Lower lobe of right lung (tissue), 2 donors: Measurements from ENCODE around the gene PLOD3. TPM values are rescaled to one million over a fixed set of nuclear protein-coding genes. Genes with fewer than 3 reads are reported as not detected.
"Not testable (repeated sequence)": the region's sequence is repeated elsewhere in the genome, so short reads cannot be mapped to it uniquely, and the experiment has no call there.

ENCODE experiments used
- ATAC-seq, 2 donors: fragments of 200-7000 bp; cut with Tn5 transposase; one replicate each; pipeline ENCODE4 v1.9.1; 2020 to 2022; ENCODE audit warnings: mild to moderate bottlenecking in 2 of 2, moderate library complexity in 2 of 2
- DNase-seq: peaks from one replicate; pipeline ENCODE4 v3.0.0-alpha.2; 2020
- H3K27ac ChIP-seq: fragments of 200-600 bp; one replicate; pipeline ENCODE4 v1.8.0; 2022
- H3K27me3 ChIP-seq: fragments of 200-600 bp; one replicate; pipeline ENCODE4 v1.8.0; 2022; ENCODE audit warnings: low read depth
- H3K36me3 ChIP-seq: fragments of 200-600 bp; one replicate; pipeline ENCODE4 v1.8.0; 2022; ENCODE audit warnings: mild to moderate bottlenecking
- H3K4me1 ChIP-seq: fragments of 200-600 bp; one replicate; pipeline ENCODE4 v1.8.0; 2022
- H3K4me3 ChIP-seq: fragments of 200-600 bp; one replicate; pipeline ENCODE4 v1.8.0; 2022; ENCODE audit warnings: mild to moderate bottlenecking
- H3K9me3 ChIP-seq: fragments of 200-600 bp; one replicate; pipeline ENCODE4 v1.8.0; 2022
- intact Hi-C: fragments of 100-400 bp; cut with DNase I; formaldehyde crosslinking; loops from one replicate; pipeline ENCODE4 v1.11.0; 2022
- total RNA-seq: library from RNA; stranded (reverse); fragmentation: NEBNext Ultra II Directional; extraction: Animal tissue kit (Norgen Biotek cat#: 25700); gene quantifications from one replicate; pipeline ENCODE4 v1.2.1, GENCODE V29; 2021
- TF ChIP-seq, protein P1 (sequence below): fragments of 200-600 bp; IDR thresholded peaks from one replicate; pipeline ENCODE4 v1.8.0; 2022; ENCODE audit warnings: antibody characterized with exemption, mild to moderate bottlenecking
- donor health status: DM: no; HTN: yes; CAD: no; lungs with severe emphysema.

The PLOD3 gene
- total RNA-seq, 1 donor from 2014 or later: 87.9 TPM

DNA sequence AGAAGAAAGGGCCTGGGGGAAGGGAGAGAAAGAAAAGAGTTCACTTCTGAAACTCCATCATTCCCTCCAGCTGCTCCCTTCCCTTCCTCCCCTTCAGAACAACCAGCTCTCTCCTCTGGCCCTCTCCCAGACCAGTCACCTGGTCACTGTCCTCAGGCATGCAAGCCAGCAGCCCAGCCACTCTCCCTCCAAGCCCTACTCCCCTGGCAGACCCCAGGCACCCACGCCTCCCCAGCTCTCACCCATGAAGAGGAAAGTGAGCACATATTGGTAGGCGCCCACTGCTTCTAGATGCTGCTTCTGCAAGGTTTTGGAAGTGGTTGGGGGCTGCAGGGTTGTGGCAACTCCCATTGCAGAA is 16.9 kb downstream of the PLOD3 start:
- TF ChIP-seq, protein P1, sequence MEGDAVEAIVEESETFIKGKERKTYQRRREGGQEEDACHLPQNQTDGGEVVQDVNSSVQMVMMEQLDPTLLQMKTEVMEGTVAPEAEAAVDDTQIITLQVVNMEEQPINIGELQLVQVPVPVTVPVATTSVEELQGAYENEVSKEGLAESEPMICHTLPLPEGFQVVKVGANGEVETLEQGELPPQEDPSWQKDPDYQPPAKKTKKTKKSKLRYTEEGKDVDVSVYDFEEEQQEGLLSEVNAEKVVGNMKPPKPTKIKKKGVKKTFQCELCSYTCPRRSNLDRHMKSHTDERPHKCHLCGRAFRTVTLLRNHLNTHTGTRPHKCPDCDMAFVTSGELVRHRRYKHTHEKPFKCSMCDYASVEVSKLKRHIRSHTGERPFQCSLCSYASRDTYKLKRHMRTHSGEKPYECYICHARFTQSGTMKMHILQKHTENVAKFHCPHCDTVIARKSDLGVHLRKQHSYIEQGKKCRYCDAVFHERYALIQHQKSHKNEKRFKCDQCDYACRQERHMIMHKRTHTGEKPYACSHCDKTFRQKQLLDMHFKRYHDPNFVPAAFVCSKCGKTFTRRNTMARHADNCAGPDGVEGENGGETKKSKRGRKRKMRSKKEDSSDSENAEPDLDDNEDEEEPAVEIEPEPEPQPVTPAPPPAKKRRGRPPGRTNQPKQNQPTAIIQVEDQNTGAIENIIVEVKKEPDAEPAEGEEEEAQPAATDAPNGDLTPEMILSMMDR: no peak
- H3K27me3 ChIP-seq: peaks cover 67% of the 10 kb centered on the region
- no peaks in the 10 kb centered on the region for H3K36me3 ChIP-seq
- DNase-seq: no peak
- ATAC-seq: no peak
- intact Hi-C loops: no loop called here
- H3K4me3 ChIP-seq: no peak overlapping the region
- H3K4me1 ChIP-seq: peaks cover 10% of the 10 kb centered on the region
- H3K9me3 ChIP-seq: no peaks in the 10 kb centered on the region
- no peak overlapping the region for H3K27ac ChIP-seq

DNA sequence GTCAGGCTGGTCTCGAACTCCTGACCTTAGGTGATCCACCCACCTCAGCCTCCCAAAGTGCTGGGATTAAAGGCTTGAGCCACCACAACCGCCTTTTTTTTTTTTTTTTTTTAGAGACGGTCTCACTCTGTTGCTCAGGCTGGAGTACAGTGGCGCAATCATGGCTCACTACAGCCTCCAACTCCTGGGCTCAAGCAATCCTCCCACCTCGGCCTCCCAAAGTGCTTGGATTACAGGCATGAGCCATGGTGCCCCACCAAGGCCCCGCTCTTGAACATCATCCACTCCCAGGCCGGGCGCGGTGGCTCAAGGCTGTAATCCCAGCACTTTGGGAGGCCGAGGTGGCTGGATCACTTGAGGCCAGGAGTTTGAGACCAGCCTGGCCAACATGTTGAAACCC is 17.9 kb downstream of the PLOD3 start:
- Histone ChIP-seq H3K27me3 (peaks cover 67% of the 10 kb centered on the region), H3K4me1 (peaks cover 10% of the 10 kb centered on the region)
- H3K9me3 ChIP-seq, H3K36me3 ChIP-seq, DNase-seq, intact Hi-C loops, ATAC-seq, H3K27ac ChIP-seq, H3K4me3 ChIP-seq: not testable (repeated sequence)

DNA sequence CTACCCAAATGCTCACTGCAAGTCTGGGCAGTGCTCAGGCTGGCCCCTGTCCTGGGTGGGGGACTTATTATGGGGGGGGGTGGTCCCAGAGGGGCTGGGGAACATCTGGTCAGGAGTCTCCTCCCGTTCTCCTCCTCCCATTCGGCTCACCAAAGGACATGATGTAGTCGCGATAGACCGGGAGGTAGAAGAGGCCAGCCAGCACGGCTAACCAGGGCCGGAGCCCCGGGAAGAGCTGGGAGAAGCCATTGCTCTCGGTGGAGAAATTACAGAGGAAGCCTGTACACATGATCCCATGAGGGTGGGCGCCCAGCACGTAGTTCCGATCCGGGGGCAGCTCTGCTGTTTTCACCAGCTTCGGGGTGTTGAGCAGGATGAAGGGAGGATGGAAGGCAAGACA is 18.9 kb downstream of the PLOD3 start:
- no peaks in the 10 kb centered on the region for H3K36me3 ChIP-seq
- no peak overlapping the region for H3K27ac ChIP-seq
- intact Hi-C loops: no loop called here
- no peak overlapping the region for H3K4me3 ChIP-seq
- H3K9me3 ChIP-seq: no peaks in the 10 kb centered on the region
- DNase-seq (no peak), ATAC-seq (no peak)
- TF ChIP-seq, protein P1: no peak
- H3K27me3 ChIP-seq: peaks cover 66% of the 10 kb centered on the region
- H3K4me1 ChIP-seq: peaks cover 10% of the 10 kb centered on the region

DNA sequence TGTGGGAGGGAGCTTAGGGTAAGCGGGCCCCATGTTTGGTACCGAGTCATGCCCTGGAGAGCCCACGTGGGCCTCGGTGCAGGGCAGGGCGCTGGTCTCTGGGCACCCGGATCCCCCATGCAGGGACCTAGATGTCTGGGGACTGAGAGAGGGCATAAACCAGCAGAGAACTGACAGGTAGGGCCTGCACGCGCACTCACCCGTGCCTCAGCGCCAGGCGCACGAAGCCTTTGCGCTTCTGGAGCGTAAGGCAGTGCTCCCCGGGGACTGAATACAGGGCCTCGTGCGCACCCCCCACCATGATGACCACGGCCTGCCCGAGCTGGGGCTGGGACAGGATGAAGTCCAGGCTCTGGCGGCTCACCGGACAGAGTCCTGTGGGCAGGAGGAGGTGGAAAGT is 19.4 kb downstream of the PLOD3 start:
- TF ChIP-seq, protein P1: no peak
- ATAC-seq (peak in 1 of 2 donors; percentile 14), DNase-seq (no peak)
- intact Hi-C loops: no loop called here
- peaks cover 66% of the 10 kb centered on the region for H3K27me3 ChIP-seq
- no peak overlapping the region for H3K4me3 ChIP-seq
- H3K36me3 ChIP-seq: no peaks in the 10 kb centered on the region
- peaks cover 10% of the 10 kb centered on the region for H3K4me1 ChIP-seq
- no peak overlapping the region for H3K27ac ChIP-seq
- no peaks in the 10 kb centered on the region for H3K9me3 ChIP-seq

DNA sequence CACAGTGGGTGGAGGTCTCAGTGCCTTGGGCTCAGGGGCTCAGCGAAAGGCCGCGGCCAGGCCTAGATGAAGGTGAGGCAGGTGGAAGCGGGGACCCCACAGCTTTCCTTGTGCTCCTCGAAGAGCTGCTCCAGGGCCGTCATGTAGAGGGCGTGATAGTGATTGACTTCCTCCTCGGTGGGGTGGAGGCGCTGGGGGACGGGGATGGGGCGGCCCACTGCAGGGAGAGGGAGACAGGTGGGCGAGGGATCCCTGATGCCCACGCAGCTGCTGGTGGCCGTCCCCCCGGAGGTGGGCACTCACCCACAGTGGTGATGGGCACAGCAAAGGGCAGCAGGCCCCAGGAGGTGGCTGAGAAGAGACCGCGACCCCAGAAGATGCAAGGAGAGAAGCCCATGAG is 21.5 kb downstream of the PLOD3 start:
- H3K4me1 ChIP-seq: no peaks in the 10 kb centered on the region
- peaks cover 45% of the 10 kb centered on the region for H3K27me3 ChIP-seq
- intact Hi-C loops: no loop called here
- no peak overlapping the region for H3K27ac ChIP-seq
- no peak for DNase-seq
- no peak for ATAC-seq
- TF ChIP-seq, protein P1: no peak
- no peaks in the 10 kb centered on the region for H3K9me3 ChIP-seq
- no peaks in the 10 kb centered on the region for H3K36me3 ChIP-seq
- no peak overlapping the region for H3K4me3 ChIP-seq

DNA sequence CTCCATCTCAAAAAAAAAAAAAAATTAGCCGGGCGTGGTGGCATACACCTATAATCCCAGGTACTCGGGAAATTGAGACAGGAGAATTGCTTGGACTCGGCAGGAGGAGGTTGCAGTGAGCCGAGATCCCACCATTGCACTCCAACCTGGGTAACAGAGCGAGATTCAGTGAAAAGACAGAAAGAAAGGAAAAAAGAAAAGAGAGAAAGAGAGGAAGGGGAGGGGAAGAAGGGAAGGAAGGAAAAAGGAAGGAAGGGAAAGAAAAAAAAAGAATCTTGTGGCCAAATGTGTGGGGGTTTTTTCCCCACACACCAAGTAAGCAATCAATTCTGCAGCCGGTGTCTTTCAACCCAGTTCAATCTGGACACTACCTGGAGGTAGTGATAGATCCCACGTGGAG is 28.3 kb downstream of the PLOD3 start:
- Histone ChIP-seq H3K9me3 (no peaks in the 10 kb centered on the region), H3K4me3 (no peak overlapping the region), H3K36me3 (no peaks in the 10 kb centered on the region), H3K27ac (no peak overlapping the region), H3K27me3 (peaks cover 14% of the 10 kb centered on the region), H3K4me1 (no peaks in the 10 kb centered on the region)
- intact Hi-C loops: no loop called here
- ATAC-seq (no peak), DNase-seq (no peak)
- TF ChIP-seq, protein P1: no peak
